HepG2 (cell line): ENCODE data around the gene IGIP. TPM values are rescaled to one million over a fixed set of nuclear protein-coding genes. Genes with fewer than 3 reads are reported as not detected.

Source experiments
- CREM ChIP-seq, 2 experiments: sonication (generic) in 1 of 2; formaldehyde crosslinking in 1 of 2; IDR thresholded peaks; 2 replicates each; pipeline versions ENCODE4 v1.4.0 to v1.6.1; 2016 to 2020; ENCODE audit warnings: antibody characterized with exemption in 1 of 2, mild to moderate bottlenecking in 1 of 2, missing genetic modification reagents in 1 of 2
- DR1 ChIP-seq: sonication (generic); formaldehyde crosslinking; IDR thresholded peaks from 2 replicates; pipeline ENCODE4 v1.8.0; 2021; ENCODE audit warnings: mild to moderate bottlenecking, missing genetic modification reagents, inconsistent platforms
- E2F5 ChIP-seq: sonication (generic); formaldehyde crosslinking; conservative IDR thresholded peaks from 2 replicates; pipeline ENCODE4 v1.4.0; 2020; ENCODE audit warnings: missing genetic modification reagents
- ETV6 ChIP-seq: sonication (generic); formaldehyde crosslinking; conservative IDR thresholded peaks from 2 replicates; pipeline ENCODE4 v1.4.0; 2020; ENCODE audit warnings: missing genetic modification reagents
- KLF9 ChIP-seq: IDR thresholded peaks from 2 replicates; pipeline ENCODE4 v1.6.1; 2016; ENCODE audit warnings: low read depth
- LCORL ChIP-seq, 2 experiments: fragments of 450-650 bp in 1 of 2; sonication (generic) in 1 of 2; formaldehyde crosslinking in 1 of 2; IDR thresholded peaks; 2 replicates each; pipeline versions ENCODE4 v1.5.0 to v1.6.1; 2017 to 2020; ENCODE audit warnings: antibody characterized with exemption in 1 of 2, missing genetic modification reagents in 1 of 2
- LRRFIP1 ChIP-seq: sonication (generic); formaldehyde crosslinking; conservative IDR thresholded peaks from 2 replicates; pipeline ENCODE4 v1.4.0; 2020; ENCODE audit warnings: missing genetic modification reagents
- MIXL1 ChIP-seq: IDR thresholded peaks from 2 replicates; pipeline ENCODE4 v1.6.1; 2016
- MXD4 ChIP-seq: IDR thresholded peaks from 2 replicates; pipeline ENCODE4 v1.6.1; 2016; ENCODE audit warnings: mild to moderate bottlenecking, missing biosample characterization, missing genetic modification reagents
- ONECUT2 ChIP-seq: sonication (generic); formaldehyde crosslinking; IDR thresholded peaks from 2 replicates; pipeline ENCODE4 v1.4.0; 2020; ENCODE audit warnings: missing genetic modification reagents
- SMC3 ChIP-seq: IDR thresholded peaks from 2 replicates; pipeline ENCODE4 v1.6.1; 2011; ENCODE audit warnings: low read length, improper control_type of control experiment
- ZBTB8A ChIP-seq: sonication (generic); formaldehyde crosslinking; IDR thresholded peaks from 2 replicates; pipeline ENCODE4 v1.4.0; 2020; ENCODE audit warnings: mild to moderate bottlenecking, low read depth, missing genetic modification reagents, borderline replicate concordance
- ZFP62 ChIP-seq: sonication (generic); formaldehyde crosslinking; IDR thresholded peaks from 2 replicates; pipeline ENCODE4 v1.4.0; 2020; ENCODE audit warnings: missing genetic modification reagents
- ZNF24 ChIP-seq: fragments of 450-650 bp; IDR thresholded peaks from 2 replicates; pipeline ENCODE4 v1.6.1; 2017; ENCODE audit warnings: antibody characterized with exemption, mild to moderate bottlenecking
- ZNF253 ChIP-seq: sonication (generic); formaldehyde crosslinking; IDR thresholded peaks from 2 replicates; pipeline ENCODE4 v1.8.0; 2022; ENCODE audit warnings: mild to moderate bottlenecking, missing genetic modification reagents, borderline replicate concordance
- ZNF263 ChIP-seq: sonication (generic); formaldehyde crosslinking; IDR thresholded peaks from 2 replicates; pipeline ENCODE4 v1.4.0; 2020; ENCODE audit warnings: missing genetic modification reagents
- ZNF550 ChIP-seq: sonication (generic); formaldehyde crosslinking; IDR thresholded peaks from 2 replicates; pipeline ENCODE4 v1.4.0; 2020; ENCODE audit warnings: mild to moderate bottlenecking, missing genetic modification reagents, borderline replicate concordance
- ZNF570 ChIP-seq: sonication (generic); formaldehyde crosslinking; IDR thresholded peaks from 2 replicates; pipeline ENCODE4 v1.4.0; 2020; ENCODE audit warnings: mild to moderate bottlenecking, missing genetic modification reagents, borderline replicate concordance
- ZNF720 ChIP-seq: sonication (generic); formaldehyde crosslinking; IDR thresholded peaks from 2 replicates; pipeline ENCODE4 v1.4.0; 2020; ENCODE audit warnings: missing genetic modification reagents
- ZNF766 ChIP-seq: sonication (generic); formaldehyde crosslinking; IDR thresholded peaks from 2 replicates; pipeline ENCODE4 v1.5.0; 2020; ENCODE audit warnings: missing genetic modification reagents, borderline replicate concordance
- ZSCAN25 ChIP-seq: sonication (generic); formaldehyde crosslinking; IDR thresholded peaks from 2 replicates; pipeline ENCODE4 v1.8.0; 2022; ENCODE audit warnings: mild to moderate bottlenecking, missing genetic modification reagents
- ZSCAN29 ChIP-seq: sonication (generic); formaldehyde crosslinking; conservative IDR thresholded peaks from 2 replicates; pipeline ENCODE4 v1.4.0; 2020; ENCODE audit warnings: mild to moderate bottlenecking, missing genetic modification reagents
- polyA plus RNA-seq, 8 experiments: library from polyadenylated mRNA; depleted of rRNA in 3 of 8; stranded (reverse) in 7 of 8; unstranded in 1 of 8; fragments of >200 nt; fragmentation: Illumina TruSeq in 4 of 8; extraction: Trizol in 4 of 8; gene quantifications; 2 replicates each; pipeline versions ENCODE4 v1.2.1 to v1.2.3, GENCODE V29; 2011 to 2016; ENCODE audit warnings: low read depth in 4 of 8, missing spikeins in 1 of 8, mixed read lengths in 1 of 8; ENCODE audit not compliant: insufficient read depth in 1 of 8
- total RNA-seq, 5 experiments: library from RNA; depleted of rRNA; stranded (reverse); fragments of >200 nt; fragmentation: Illumina TruSeq; extraction: Trizol; gene quantifications; 2 replicates each; pipeline ENCODE4 v1.2.3, GENCODE V29; 2016; ENCODE audit warnings: low read depth in 1 of 5
- TF ChIP-seq, protein P1 (sequence below): IDR thresholded peaks from 2 replicates; pipeline ENCODE4 v1.6.1; 2016; ENCODE audit warnings: missing biosample characterization, missing genetic modification reagents, low read depth
- TF ChIP-seq, protein P2 (sequence below): sonication (generic); formaldehyde crosslinking; IDR thresholded peaks from 2 replicates; pipeline ENCODE4 v1.4.0; 2020; ENCODE audit warnings: missing genetic modification reagents

Gene IGIP
- total and polyA plus RNA-seq, 2 of the 13 experiments (the other 11 are each of a cell fraction or from before 2014, with no cell fraction given): 1.7 to 2.1 TPM

GRCh38 chr5:140174465-140175366 lies 49.0 kb downstream of the IGIP start, which contains the start of gene CYSTM1 (continued):
- TF ChIP-seq ZSCAN29 (CRISPR knock-in tag): no peak
- TF ChIP-seq ZNF570 (CRISPR knock-in tag): no peak
- no peak for TF ChIP-seq ZNF263 (CRISPR knock-in tag)
- TF ChIP-seq, protein P1, sequence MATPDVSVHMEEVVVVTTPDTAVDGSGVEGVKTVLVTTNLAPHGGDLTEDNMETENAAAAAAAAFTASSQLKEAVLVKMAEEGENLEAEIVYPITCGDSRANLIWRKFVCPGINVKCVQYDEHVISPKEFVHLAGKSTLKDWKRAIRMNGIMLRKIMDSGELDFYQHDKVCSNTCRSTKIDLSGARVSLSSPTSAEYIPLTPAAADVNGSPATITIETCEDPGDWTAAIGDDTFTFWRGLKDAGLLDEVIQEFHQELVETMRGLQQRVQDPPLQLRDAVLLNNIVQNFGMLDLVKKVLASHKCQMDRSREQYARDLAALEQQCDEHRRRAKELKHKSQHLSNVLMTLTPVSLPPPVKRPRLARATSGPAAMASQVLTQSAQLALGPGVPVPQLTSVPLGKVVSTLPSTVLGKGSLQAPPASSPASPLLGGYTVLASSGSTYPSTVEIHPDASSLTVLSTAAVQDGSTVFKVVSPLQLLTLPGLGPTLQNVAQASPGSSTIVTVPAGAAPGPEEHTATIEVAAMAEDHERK (CRISPR knock-in tag): no peak
- TF ChIP-seq ZFP62: no peak
- TF ChIP-seq LCORL (IDR thresholded peaks at IDR 0.05): no peak
- TF ChIP-seq LCORL (CRISPR knock-in tag; IDR thresholded peaks at IDR 0.05): peak; percentile 77
- no peak for TF ChIP-seq KLF9 (CRISPR knock-in tag)
- TF ChIP-seq, protein P2, sequence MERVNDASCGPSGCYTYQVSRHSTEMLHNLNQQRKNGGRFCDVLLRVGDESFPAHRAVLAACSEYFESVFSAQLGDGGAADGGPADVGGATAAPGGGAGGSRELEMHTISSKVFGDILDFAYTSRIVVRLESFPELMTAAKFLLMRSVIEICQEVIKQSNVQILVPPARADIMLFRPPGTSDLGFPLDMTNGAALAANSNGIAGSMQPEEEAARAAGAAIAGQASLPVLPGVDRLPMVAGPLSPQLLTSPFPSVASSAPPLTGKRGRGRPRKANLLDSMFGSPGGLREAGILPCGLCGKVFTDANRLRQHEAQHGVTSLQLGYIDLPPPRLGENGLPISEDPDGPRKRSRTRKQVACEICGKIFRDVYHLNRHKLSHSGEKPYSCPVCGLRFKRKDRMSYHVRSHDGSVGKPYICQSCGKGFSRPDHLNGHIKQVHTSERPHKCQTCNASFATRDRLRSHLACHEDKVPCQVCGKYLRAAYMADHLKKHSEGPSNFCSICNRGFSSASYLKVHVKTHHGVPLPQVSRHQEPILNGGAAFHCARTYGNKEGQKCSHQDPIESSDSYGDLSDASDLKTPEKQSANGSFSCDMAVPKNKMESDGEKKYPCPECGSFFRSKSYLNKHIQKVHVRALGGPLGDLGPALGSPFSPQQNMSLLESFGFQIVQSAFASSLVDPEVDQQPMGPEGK (CRISPR knock-in tag): peak; percentile 23; the same call in 1 of the 2 replicates
- TF ChIP-seq ZNF766 (CRISPR knock-in tag): peak; percentile 16; the same call in 1 of the 2 replicates
- TF ChIP-seq CREM (IDR thresholded peaks at IDR 0.05): peak; percentile 71
- no peak for TF ChIP-seq CREM (CRISPR knock-in tag; IDR thresholded peaks at IDR 0.05)
- TF ChIP-seq SMC3: no peak
- no peak for TF ChIP-seq MIXL1
- TF ChIP-seq ZBTB8A (CRISPR knock-in tag): no peak
- no peak for TF ChIP-seq ZNF550
- no peak for TF ChIP-seq ZSCAN25
- TF ChIP-seq ETV6 (CRISPR knock-in tag): peak; percentile 17; the same call in 1 of the 2 replicates
- TF ChIP-seq ZNF253 (CRISPR knock-in tag): no peak
- no peak for TF ChIP-seq ONECUT2 (CRISPR knock-in tag)
- TF ChIP-seq ZNF24: no peak
- TF ChIP-seq DR1: no peak
- no peak for TF ChIP-seq LRRFIP1 (CRISPR knock-in tag)
- TF ChIP-seq MXD4 (CRISPR knock-in tag): peak; percentile 79; the same call in 1 of the 2 replicates
- no peak for TF ChIP-seq ZNF720 (CRISPR knock-in tag)
- peak; percentile 83 for TF ChIP-seq E2F5 (CRISPR knock-in tag)
